IMR-90 (cell line): ENCODE data around the gene CKAP2L. TPM values are rescaled to one million over a fixed set of nuclear protein-coding genes. Genes with fewer than 3 reads are reported as not detected.

Experiments used
- NFE2L2 ChIP-seq: fragments of 150-350 bp; IDR thresholded peaks from 2 replicates; pipeline ENCODE4 v1.6.1; 2016; ENCODE audit warnings: low read depth, mild to moderate bottlenecking, low read length
- POLR2A ChIP-seq: IDR thresholded peaks from 2 replicates; pipeline ENCODE4 v1.6.1; 2012; ENCODE audit warnings: mild to moderate bottlenecking, low read depth, low read length
- polyA plus RNA-seq, 3 experiments: library from polyadenylated mRNA; depleted of rRNA; stranded (reverse); fragments of >200 nt; gene quantifications; 2 replicates each; pipeline ENCODE4 v1.2.3, GENCODE V29; 2012; ENCODE audit warnings: low replicate concordance in 1 of 3
- total RNA-seq: library from RNA; depleted of rRNA; stranded (reverse); fragments of >200 nt; gene quantifications from 2 replicates; pipeline ENCODE4 v1.2.3, GENCODE V29; 2012
- TF ChIP-seq, protein P1 (sequence below): fragments of 150-350 bp; IDR thresholded peaks from 2 replicates; pipeline ENCODE4 v1.6.1; 2017; ENCODE audit warnings: mild to moderate bottlenecking, antibody characterized with exemption, low read length, low read depth

Gene CKAP2L
- total and polyA plus RNA-seq, 2 of the 4 experiments (the other 2 are of a cell fraction), result 6.4 to 9.9 TPM

DNA sequence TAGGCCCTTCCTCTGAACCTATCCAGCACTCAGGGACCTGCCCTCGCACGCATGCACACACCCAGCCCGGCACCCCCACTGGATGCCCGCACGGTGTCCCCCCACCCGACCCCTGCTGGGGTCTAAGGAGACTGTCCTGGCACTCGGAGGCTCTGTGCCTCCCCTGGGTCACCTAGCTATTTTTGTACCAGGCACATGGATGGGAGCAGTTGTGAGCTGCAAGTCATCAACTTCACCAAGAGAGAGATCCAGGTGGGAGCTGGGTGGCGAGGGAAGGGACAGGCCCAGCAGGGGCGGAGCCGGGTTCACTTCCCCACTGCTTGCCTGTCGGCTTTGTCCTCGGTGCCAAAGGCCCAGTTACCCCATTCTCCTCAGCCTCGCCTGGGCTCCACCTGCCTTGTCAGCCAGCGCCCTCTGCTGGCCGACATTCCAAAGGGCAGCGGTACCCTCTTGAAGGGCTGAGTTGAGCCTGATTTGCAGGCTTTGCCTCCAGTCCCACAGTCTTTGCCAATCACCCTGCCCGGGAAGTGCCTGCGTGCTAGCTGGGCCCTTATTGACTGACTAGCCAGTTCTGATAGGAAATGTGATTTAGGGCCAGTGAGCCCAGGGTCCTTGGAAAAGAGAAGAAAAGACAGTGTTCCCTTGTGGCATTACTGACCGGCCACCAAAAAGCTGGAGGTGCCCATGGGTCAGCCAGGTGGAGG lies 37.8 kb downstream of the CKAP2L start (continued):
- TF ChIP-seq, protein P1, sequence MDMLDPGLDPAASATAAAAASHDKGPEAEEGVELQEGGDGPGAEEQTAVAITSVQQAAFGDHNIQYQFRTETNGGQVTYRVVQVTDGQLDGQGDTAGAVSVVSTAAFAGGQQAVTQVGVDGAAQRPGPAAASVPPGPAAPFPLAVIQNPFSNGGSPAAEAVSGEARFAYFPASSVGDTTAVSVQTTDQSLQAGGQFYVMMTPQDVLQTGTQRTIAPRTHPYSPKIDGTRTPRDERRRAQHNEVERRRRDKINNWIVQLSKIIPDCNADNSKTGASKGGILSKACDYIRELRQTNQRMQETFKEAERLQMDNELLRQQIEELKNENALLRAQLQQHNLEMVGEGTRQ, result no peak
- TF ChIP-seq NFE2L2, result no peak
- TF ChIP-seq POLR2A, result peak; percentile 49; the same call in 1 of the 2 replicates
